C1 segment of cervical spinal cord (tissue), 14 donors: ENCODE data around the gene LCT.
A peak's percentile ranks its signal among the peaks of the same experiment; 100 is the strongest.

Experiments used
- DNase-seq, 14 donors: peaks; one replicate each; lab custom pipeline; 2025; lab: John Stamatoyannopoulos, UW

Gene LCT

DNA sequence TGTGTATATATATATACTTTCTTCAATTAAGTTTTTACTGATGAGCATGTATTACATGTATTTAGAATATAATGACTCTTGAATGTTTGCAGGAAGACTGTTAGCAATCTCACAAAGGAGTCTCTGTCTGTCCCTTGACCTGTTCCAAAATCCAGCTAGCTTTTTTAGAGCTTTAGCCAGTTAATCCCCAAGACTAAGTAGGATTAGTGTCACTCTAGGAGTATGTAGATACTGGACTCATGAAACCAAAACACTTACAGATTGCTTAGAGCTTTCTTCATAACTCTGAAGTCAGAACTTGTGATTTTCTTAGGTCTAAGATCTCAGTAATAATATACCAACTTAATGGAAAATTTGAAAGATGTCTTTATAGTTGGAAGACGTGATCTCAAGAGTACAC is 93.1 kb downstream of the LCT start:
- DNase-seq = no peak

DNA sequence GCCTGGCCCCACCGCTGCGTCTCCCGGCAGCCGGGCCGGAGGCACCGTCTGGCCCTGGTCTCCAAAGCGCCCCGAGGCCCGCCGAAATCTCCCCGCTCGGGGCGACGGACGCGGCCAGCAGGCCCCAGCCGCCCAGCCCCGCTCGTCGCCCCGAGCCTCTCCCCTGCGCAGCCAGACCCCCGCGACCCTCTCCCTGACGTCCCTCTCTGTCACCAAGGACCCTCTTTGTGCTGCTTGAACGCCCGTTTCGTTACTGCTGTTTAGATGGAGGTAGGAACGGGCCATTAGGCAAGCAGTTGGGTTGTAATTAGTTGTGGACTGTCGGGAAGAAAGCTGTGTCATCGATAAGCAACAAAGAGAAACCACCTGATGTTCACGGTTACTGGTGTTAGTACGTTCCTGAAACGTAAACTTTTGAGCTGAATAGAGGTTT is 94.6 kb downstream of the LCT start:
- DNase-seq = peak in 9 of 14 donors; percentile 25 to 71 (median 46)

DNA sequence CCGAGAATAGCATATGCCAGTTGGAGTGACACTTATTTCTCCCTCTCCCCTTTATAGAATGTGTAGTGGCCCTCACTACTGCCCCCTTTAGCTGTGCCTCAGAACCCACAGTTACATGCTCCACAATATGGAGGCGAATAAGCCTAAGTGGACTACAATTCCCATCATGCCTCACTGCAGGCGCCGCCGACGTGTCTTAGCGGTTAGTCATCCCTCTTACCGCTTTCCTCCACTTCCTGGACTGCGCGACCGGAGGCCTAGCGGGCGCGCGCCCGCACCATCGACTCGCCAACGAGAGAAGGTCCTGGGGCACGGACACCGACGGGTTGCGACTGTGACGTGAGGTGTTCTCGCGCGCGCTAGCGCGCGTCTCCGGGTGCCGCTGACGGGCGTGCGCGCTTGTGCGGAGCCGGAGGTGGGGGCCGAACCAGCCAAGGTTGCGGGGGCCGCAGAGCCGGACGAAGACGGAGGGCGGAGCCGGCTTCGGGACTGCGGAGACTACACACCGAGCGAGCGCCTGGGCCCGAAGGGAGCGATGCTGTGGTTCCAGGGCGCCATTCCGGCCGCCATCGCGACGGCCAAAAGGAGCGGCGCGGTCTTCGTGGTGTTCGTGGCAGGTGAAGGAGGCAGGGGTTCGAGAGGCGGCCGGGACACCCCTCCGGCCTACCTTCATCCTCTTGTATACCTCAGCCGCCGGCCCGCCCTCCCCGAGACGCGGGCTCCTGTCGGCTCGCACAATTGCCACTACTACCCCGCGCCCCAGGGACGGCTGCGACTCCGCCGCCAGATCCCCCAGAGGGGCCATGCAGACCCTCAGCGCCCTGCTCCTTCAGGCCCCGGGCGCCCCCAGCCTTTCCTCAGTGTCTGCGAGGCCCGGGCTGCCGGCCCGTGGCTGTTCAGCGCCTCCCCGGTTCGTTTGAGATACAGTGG is 95.3 kb downstream of the LCT start, which contains the start of gene UBXN4:
Gene UBXN4 (plus strand): TSS at position 461 of the 930 bp plus-strand sequence. CDS start 75 bp downstream, at position 536.
- peak; percentile 51 to 99 (median 94) for DNase-seq

DNA sequence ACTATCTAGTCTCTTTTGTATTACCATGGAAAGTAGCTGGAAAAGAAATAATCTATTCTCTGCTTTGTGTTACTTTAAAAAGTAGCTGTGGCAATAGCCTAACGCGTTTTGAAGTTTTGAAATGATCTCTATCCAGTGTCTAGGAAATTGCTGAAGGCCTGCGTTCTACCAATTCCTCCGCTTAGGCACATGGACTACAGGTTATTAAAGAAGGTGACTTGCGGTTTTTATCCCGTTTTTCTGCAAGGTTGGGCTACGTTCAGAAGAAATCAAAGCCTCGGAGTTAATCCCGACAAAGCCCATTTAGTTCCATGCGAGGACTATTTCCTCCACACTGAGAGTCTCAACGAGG is 96.0 kb downstream of the LCT start:
- DNase-seq = no peak

DNA sequence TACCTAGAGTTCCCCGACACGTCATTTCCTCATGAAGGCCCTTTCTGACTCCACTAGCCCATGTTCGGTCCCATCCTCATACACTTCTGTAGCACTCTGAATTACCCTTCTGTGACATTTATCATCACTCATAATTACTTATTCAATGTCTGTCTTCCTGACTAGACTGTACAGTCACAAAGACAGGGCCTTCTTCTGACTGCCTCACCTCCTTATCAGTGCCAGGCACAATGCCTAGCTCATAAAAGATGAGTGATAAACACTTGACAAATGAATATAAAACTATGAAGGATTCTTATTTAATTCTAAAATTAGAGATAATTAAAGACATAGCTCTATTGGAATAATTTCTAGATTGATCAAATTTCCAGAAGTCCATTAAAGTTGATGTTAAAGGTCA is 96.8 kb downstream of the LCT start:
- DNase-seq = no peak
